ENCODE measurements around the gene RNU1-3.
"Not testable (repeated sequence)": the region's sequence is repeated elsewhere in the genome, so short reads cannot be mapped to it uniquely, and the experiment has no call there.

RNU1-3 gene

GRCh38 chr1:16666502-16667413 is at the start of gene RNU1-3:
Gene RNU1-3 (minus strand): TSS chr1:16666948.
- not testable (repeated sequence) for H3K4me1 Mint-ChIP-seq (ENCODE audit: low read depth); H3K9me3 Mint-ChIP-seq (ENCODE audit: low read depth); H3K4me3 Mint-ChIP-seq; H3K36me3 Mint-ChIP-seq; H3K27ac Mint-ChIP-seq; H3K27me3 Mint-ChIP-seq

GRCh38 chr1:16713480-16713879 is 46.7 kb upstream of the RNU1-3 start:
- H3K27me3 Mint-ChIP-seq; H3K27ac Mint-ChIP-seq; H3K9me3 Mint-ChIP-seq (ENCODE audit: low read depth); H3K36me3 Mint-ChIP-seq; H3K4me1 Mint-ChIP-seq (ENCODE audit: low read depth); H3K4me3 Mint-ChIP-seq: not testable (repeated sequence)

- not testable (repeated sequence) for H3K27ac Mint-ChIP-seq; H3K4me3 Mint-ChIP-seq; H3K27me3 Mint-ChIP-seq; H3K4me1 Mint-ChIP-seq (ENCODE audit: low read depth); H3K36me3 Mint-ChIP-seq; H3K9me3 Mint-ChIP-seq (ENCODE audit: low read depth)
These were observed 46.2 kb upstream of the RNU1-3 start for GRCh38 chr1:16712984-16713383.

- not testable (repeated sequence) for H3K27me3 Mint-ChIP-seq; H3K4me3 Mint-ChIP-seq; H3K9me3 Mint-ChIP-seq (ENCODE audit: low read depth); H3K27ac Mint-ChIP-seq; H3K36me3 Mint-ChIP-seq; H3K4me1 Mint-ChIP-seq (ENCODE audit: low read depth)
These were observed 45.8 kb upstream of the RNU1-3 start for GRCh38 chr1:16712582-16712981.

GRCh38 chr1:16712131-16712530 is 45.4 kb upstream of the RNU1-3 start:
- H3K4me1 Mint-ChIP-seq (ENCODE audit: low read depth); H3K27ac Mint-ChIP-seq: not testable (repeated sequence)

GRCh38 chr1:16710618-16711017 is 43.9 kb upstream of the RNU1-3 start:
- H3K27me3 Mint-ChIP-seq; H3K36me3 Mint-ChIP-seq; H3K9me3 Mint-ChIP-seq (ENCODE audit: low read depth); H3K4me3 Mint-ChIP-seq; H3K27ac Mint-ChIP-seq; H3K4me1 Mint-ChIP-seq (ENCODE audit: low read depth): not testable (repeated sequence)

More at GRCh38 chr1:16712131-16712530, 45.4 kb upstream of the RNU1-3 start:
- not testable (repeated sequence) for H3K9me3 Mint-ChIP-seq (ENCODE audit: low read depth); H3K27me3 Mint-ChIP-seq; H3K36me3 Mint-ChIP-seq; H3K4me3 Mint-ChIP-seq

- not testable (repeated sequence) for H3K27ac Mint-ChIP-seq; H3K9me3 Mint-ChIP-seq (ENCODE audit: low read depth); H3K4me3 Mint-ChIP-seq; H3K4me1 Mint-ChIP-seq (ENCODE audit: low read depth); H3K36me3 Mint-ChIP-seq; H3K27me3 Mint-ChIP-seq
These were observed 42.9 kb upstream of the RNU1-3 start for GRCh38 chr1:16709659-16710087.

- not testable (repeated sequence) for H3K9me3 Mint-ChIP-seq (ENCODE audit: low read depth)
These were observed 42.0 kb upstream of the RNU1-3 start for GRCh38 chr1:16708704-16709103.

GRCh38 chr1:16707130-16708093 is 40.7 kb upstream of the RNU1-3 start:
- not testable (repeated sequence) for H3K27ac Mint-ChIP-seq; H3K9me3 Mint-ChIP-seq (ENCODE audit: low read depth); H3K27me3 Mint-ChIP-seq; H3K36me3 Mint-ChIP-seq; H3K4me3 Mint-ChIP-seq; H3K4me1 Mint-ChIP-seq (ENCODE audit: low read depth)

More at GRCh38 chr1:16708704-16709103, 42.0 kb upstream of the RNU1-3 start:
- not testable (repeated sequence) for H3K27me3 Mint-ChIP-seq; H3K27ac Mint-ChIP-seq; H3K36me3 Mint-ChIP-seq; H3K4me3 Mint-ChIP-seq; H3K4me1 Mint-ChIP-seq (ENCODE audit: low read depth)

GRCh38 chr1:16706302-16706701 is 39.6 kb upstream of the RNU1-3 start:
- not testable (repeated sequence) for H3K36me3 Mint-ChIP-seq; H3K9me3 Mint-ChIP-seq (ENCODE audit: low read depth); H3K4me1 Mint-ChIP-seq (ENCODE audit: low read depth); H3K27me3 Mint-ChIP-seq; H3K27ac Mint-ChIP-seq; H3K4me3 Mint-ChIP-seq

- H3K4me3 Mint-ChIP-seq; H3K27me3 Mint-ChIP-seq; H3K27ac Mint-ChIP-seq; H3K36me3 Mint-ChIP-seq; H3K9me3 Mint-ChIP-seq (ENCODE audit: low read depth); H3K4me1 Mint-ChIP-seq (ENCODE audit: low read depth): not testable (repeated sequence)
These were observed 37.9 kb upstream of the RNU1-3 start for GRCh38 chr1:16704502-16705100.

- not testable (repeated sequence) for H3K27ac Mint-ChIP-seq; H3K4me1 Mint-ChIP-seq (ENCODE audit: low read depth); H3K9me3 Mint-ChIP-seq (ENCODE audit: low read depth); H3K36me3 Mint-ChIP-seq; H3K27me3 Mint-ChIP-seq; H3K4me3 Mint-ChIP-seq
These were observed 37.3 kb upstream of the RNU1-3 start for GRCh38 chr1:16704076-16704475.

- H3K4me3 Mint-ChIP-seq; H3K36me3 Mint-ChIP-seq; H3K4me1 Mint-ChIP-seq (ENCODE audit: low read depth); H3K27me3 Mint-ChIP-seq; H3K27ac Mint-ChIP-seq; H3K9me3 Mint-ChIP-seq (ENCODE audit: low read depth): not testable (repeated sequence)
These were observed 36.9 kb upstream of the RNU1-3 start for GRCh38 chr1:16703602-16704001.

- H3K27ac Mint-ChIP-seq; H3K4me3 Mint-ChIP-seq; H3K4me1 Mint-ChIP-seq (ENCODE audit: low read depth); H3K27me3 Mint-ChIP-seq; H3K9me3 Mint-ChIP-seq (ENCODE audit: low read depth); H3K36me3 Mint-ChIP-seq: not testable (repeated sequence)
These were observed 36.4 kb upstream of the RNU1-3 start for GRCh38 chr1:16703141-16703540.

- H3K9me3 Mint-ChIP-seq (ENCODE audit: low read depth): not testable (repeated sequence)
These were observed 35.5 kb upstream of the RNU1-3 start for GRCh38 chr1:16702280-16702679.

More at GRCh38 chr1:16702280-16702679, 35.5 kb upstream of the RNU1-3 start:
- H3K27ac Mint-ChIP-seq; H3K36me3 Mint-ChIP-seq; H3K4me3 Mint-ChIP-seq; H3K27me3 Mint-ChIP-seq; H3K4me1 Mint-ChIP-seq (ENCODE audit: low read depth): not testable (repeated sequence)

Data from activated naive CD8-positive, alpha-beta T cell (primary cell).